ENCODE measurements around the gene EARS2. TPM values are rescaled to one million over a fixed set of nuclear protein-coding genes. Genes with fewer than 3 reads are reported as not detected.

EARS2 gene
- total and polyA plus RNA-seq, 12 donors, result 20.0 to 85.7 (median 33.5) TPM

- Histone ChIP-seq H3K9me3 (replicated peaks in 1 of 3) (no peaks in the 10 kb centered on the region), H3K4me1 (replicated peaks in 1 of 2) (no peaks in the 10 kb centered on the region), H3K27me3 (no peaks in the 10 kb centered on the region), H3K27ac (no peak overlapping the region), H3K36me3 (replicated peaks in 1 of 2) (peaks cover 0 to 98% of the 10 kb centered on the region in 2 donors), H3K4me3 (no peak overlapping the region)
- TF ChIP-seq POLR2A (IDR thresholded peaks at IDR 0.05), result no peak
- TF ChIP-seq, protein P1, sequence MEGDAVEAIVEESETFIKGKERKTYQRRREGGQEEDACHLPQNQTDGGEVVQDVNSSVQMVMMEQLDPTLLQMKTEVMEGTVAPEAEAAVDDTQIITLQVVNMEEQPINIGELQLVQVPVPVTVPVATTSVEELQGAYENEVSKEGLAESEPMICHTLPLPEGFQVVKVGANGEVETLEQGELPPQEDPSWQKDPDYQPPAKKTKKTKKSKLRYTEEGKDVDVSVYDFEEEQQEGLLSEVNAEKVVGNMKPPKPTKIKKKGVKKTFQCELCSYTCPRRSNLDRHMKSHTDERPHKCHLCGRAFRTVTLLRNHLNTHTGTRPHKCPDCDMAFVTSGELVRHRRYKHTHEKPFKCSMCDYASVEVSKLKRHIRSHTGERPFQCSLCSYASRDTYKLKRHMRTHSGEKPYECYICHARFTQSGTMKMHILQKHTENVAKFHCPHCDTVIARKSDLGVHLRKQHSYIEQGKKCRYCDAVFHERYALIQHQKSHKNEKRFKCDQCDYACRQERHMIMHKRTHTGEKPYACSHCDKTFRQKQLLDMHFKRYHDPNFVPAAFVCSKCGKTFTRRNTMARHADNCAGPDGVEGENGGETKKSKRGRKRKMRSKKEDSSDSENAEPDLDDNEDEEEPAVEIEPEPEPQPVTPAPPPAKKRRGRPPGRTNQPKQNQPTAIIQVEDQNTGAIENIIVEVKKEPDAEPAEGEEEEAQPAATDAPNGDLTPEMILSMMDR (IDR thresholded peaks at IDR 0.05), result no peak
- no peak for DNase-seq
- intact Hi-C loops (cut with DNase I), result no loop called here
- 92 to 96% (median 94%) methylated on average over 3 of the region's 3 CpGs for WGBS, 4 donors
Measured at GRCh38 chr16:23567602-23568001, 10.5 kb upstream of the EARS2 start.

DNA sequence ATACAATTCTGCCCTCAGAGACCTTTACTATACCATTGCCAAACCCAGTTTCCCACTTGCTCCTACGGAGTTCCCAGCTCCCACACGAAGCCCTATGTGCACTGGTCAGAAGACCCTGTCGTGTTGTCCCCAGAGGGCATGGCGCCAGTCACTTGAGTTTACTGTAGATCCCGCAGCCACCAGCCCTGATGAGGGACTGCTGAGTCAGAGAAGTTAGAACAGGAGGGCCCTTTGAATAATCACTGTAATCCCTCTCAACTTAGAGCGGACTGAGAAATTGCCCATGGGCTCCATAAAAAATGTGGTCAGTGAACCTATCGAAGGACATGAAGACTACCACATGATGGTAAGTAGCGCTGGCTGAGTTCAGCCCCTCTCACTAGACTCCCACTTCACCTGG, 9.6 kb upstream of the EARS2 start:
- no peak for DNase-seq
- H3K36me3 ChIP-seq (replicated peaks in 1 of 2), result peaks cover 0 to 100% of the 10 kb centered on the region in 2 donors
- 90 to 98% (median 92%) methylated on average over 7 to 8 of the region's 8 CpGs for WGBS, 4 donors

DNA sequence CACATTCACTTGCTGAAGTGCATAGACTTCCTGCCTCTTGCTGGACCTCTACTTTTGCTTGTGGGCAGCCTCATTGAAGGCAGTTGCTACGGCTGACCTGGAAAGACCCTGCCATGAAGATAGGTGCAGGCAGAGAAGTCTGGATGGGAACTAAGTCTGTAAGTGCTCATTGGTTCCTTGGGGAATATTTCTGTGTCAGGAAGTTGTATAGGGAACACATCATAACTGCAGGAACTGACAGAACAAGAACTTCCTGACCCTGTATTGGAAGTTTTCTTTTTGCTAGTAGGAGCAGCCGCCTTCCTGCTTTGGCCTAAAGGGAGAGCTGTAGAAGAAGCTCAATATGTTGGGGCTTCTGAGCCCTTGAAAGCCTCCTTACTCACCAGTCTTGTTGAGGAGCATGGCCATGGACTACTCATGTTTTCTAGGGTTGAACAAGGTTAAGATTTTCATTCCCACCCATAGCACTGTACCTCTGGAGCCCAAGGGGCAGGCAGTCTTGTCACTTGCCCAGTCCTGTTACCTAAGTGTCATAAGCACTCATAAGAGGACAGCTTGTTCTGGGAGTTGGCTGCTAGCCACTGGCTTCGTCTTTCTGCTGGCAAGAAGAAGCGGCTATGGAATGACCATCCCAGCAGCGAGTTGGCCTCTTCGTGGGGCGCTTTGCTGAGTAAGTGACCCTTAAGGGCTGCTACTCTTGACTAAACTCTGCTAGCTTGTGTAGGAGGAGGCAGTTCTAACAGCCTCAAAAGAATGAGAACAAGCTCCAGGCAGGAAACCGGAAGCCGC, 7.6 kb upstream of the EARS2 start:
- WGBS, 4 donors, result 89 to 99% (median 93%) methylated on average over 7 to 9 of the region's 9 CpGs
- Histone ChIP-seq H3K27ac (no peak overlapping the region), H3K27me3 (no peaks in the 10 kb centered on the region), H3K9me3 (replicated peaks in 1 of 3) (no peaks in the 10 kb centered on the region), H3K4me1 (replicated peaks in 1 of 2) (peaks cover 0 to 1% of the 10 kb centered on the region in 2 donors), H3K4me3 (no peak overlapping the region), H3K36me3 (replicated peaks in 1 of 2) (peaks cover 0 to 98% of the 10 kb centered on the region in 2 donors)
- TF ChIP-seq, protein P1 (IDR thresholded peaks at IDR 0.05), result no peak
- TF ChIP-seq POLR2A (IDR thresholded peaks at IDR 0.05), result no peak
- intact Hi-C loops (cut with DNase I), result no loop called here
- DNase-seq, result no peak

More for the DNA sequence above, 9.6 kb upstream of the EARS2 start:
- no peaks in the 10 kb centered on the region for H3K4me1 ChIP-seq (replicated peaks in 1 of 2)
- intact Hi-C loops (cut with DNase I), result no loop called here
- TF ChIP-seq POLR2A (IDR thresholded peaks at IDR 0.05), result no peak
- TF ChIP-seq, protein P1 (IDR thresholded peaks at IDR 0.05), result no peak
- H3K27me3 ChIP-seq, result no peaks in the 10 kb centered on the region
- H3K4me3 ChIP-seq, result no peak overlapping the region
- H3K27ac ChIP-seq, result no peak overlapping the region
- no peaks in the 10 kb centered on the region for H3K9me3 ChIP-seq (replicated peaks in 1 of 3)

DNA sequence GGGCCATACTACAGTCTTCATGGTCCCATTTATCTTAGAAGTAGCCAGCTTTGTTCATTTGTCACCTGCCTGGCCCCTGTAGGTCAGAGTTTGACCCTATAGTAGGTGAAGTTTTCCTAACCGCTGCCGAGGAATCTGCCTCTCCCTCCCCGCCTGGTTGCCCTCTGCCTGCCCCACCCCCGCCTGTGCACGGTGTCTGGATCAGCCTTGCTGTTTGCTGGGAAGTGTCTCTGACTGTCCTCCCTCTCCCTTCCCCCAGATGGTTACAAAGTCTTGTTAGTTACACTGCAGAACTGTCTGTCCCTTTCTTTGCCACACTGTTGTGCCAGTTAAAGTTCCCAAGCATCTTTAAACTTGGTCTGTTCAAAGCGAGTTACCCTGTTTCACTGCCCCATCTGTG, 6.0 kb upstream of the EARS2 start:
- Histone ChIP-seq H3K36me3 (replicated peaks in 1 of 2) (peaks cover 0 to 89% of the 10 kb centered on the region in 2 donors), H3K27ac (no peak overlapping the region), H3K9me3 (replicated peaks in 1 of 3) (no peaks in the 10 kb centered on the region), H3K27me3 (no peaks in the 10 kb centered on the region), H3K4me1 (replicated peaks in 1 of 2) (peaks cover 9 to 17% of the 10 kb centered on the region in 2 donors), H3K4me3 (no peak overlapping the region)
- intact Hi-C loops (cut with DNase I), result no loop called here
- DNase-seq, result no peak
- TF ChIP-seq, protein P1 (IDR thresholded peaks at IDR 0.05), result no peak
- TF ChIP-seq POLR2A (IDR thresholded peaks at IDR 0.05), result no peak
- WGBS, 4 donors, result 69 to 87% (median 78%) methylated on average over 5 to 6 of the region's 6 CpGs

All from adrenal gland (tissue), 12 donors.